Measurements from ENCODE around the gene USP12. TPM values are rescaled to one million over a fixed set of nuclear protein-coding genes. Genes with fewer than 3 reads are reported as not detected.

The USP12 gene
- total RNA-seq, 2 experiments from 2014 or later, result 9.9 to 27.6 TPM

GRCh38 chr13:27037171-27037570 lies 134.4 kb downstream of the USP12 start:
- ChIA-PET CTCF (ENCODE audit: unreplicated experiment) (no interaction called here), POLR2A (no interaction called here)
- Histone ChIP-seq H3K79me2 (ENCODE audit: insufficient read depth, low read depth, low read length) (no peaks in the 10 kb centered on the region), H3K4me2 (ENCODE audit: low read length) (no peak overlapping the region), H3K36me3 (ENCODE audit: insufficient read depth, low read length) (no peaks in the 10 kb centered on the region), H3K9me2 (ENCODE audit: insufficient read depth, low read length) (no peaks in the 10 kb centered on the region), H3K4me1 (ENCODE audit: insufficient read depth, low read length, poor library complexity, severe bottlenecking) (no peaks in the 10 kb centered on the region), H2AFZ (ENCODE audit: low read length) (no peak overlapping the region), H3K4me3 (ENCODE audit: low read depth, low read length, poor library complexity, severe bottlenecking) (no peak overlapping the region), H3K9me3 (ENCODE audit: low read length) (no peaks in the 10 kb centered on the region), H3K27ac (ENCODE audit: low read depth, low read length, poor library complexity, severe bottlenecking) (no peak overlapping the region), H4K20me1 (ENCODE audit: insufficient read depth, low read length) (no peaks in the 10 kb centered on the region)
- no peak for DNase-seq (ENCODE audit: low spot score)
- TF ChIP-seq CTCF (conservative IDR thresholded peaks at IDR 0.05; ENCODE audit: low read length) (no peak), EZH2phosphoT487 (IDR thresholded peaks at IDR 0.05; ENCODE audit: borderline replicate concordance, low read depth, low read length) (no peak)
- BruUV-seq (replicated peaks), result no TSS peak
- intact Hi-C loops (cut with micrococcal nuclease; ENCODE audit: unreplicated experiment), result no loop called here

GRCh38 chr13:27036236-27036981 lies 135.2 kb downstream of the USP12 start:
- Histone ChIP-seq H3K27ac (ENCODE audit: low read depth, low read length, poor library complexity, severe bottlenecking) (no peak overlapping the region), H3K79me2 (ENCODE audit: insufficient read depth, low read depth, low read length) (no peaks in the 10 kb centered on the region), H3K4me2 (ENCODE audit: low read length) (no peak overlapping the region), H2AFZ (ENCODE audit: low read length) (no peak overlapping the region), H3K4me3 (ENCODE audit: low read depth, low read length, poor library complexity, severe bottlenecking) (no peak overlapping the region), H3K36me3 (ENCODE audit: insufficient read depth, low read length) (no peaks in the 10 kb centered on the region), H3K9me3 (ENCODE audit: low read length) (no peaks in the 10 kb centered on the region), H3K4me1 (ENCODE audit: insufficient read depth, low read length, poor library complexity, severe bottlenecking) (no peaks in the 10 kb centered on the region), H4K20me1 (ENCODE audit: insufficient read depth, low read length) (no peaks in the 10 kb centered on the region), H3K9me2 (ENCODE audit: insufficient read depth, low read length) (no peaks in the 10 kb centered on the region)
- DNase-seq (ENCODE audit: low spot score), result no peak
- intact Hi-C loops (cut with micrococcal nuclease; ENCODE audit: unreplicated experiment), result no loop called here
- BruUV-seq (replicated peaks), result no TSS peak
- no peak for TF ChIP-seq EZH2phosphoT487 (IDR thresholded peaks at IDR 0.05; ENCODE audit: borderline replicate concordance, low read depth, low read length)
- no peak for TF ChIP-seq CTCF (conservative IDR thresholded peaks at IDR 0.05; ENCODE audit: low read length)
- ChIA-PET CTCF (ENCODE audit: unreplicated experiment) (no interaction called here), POLR2A (no interaction called here)

GRCh38 chr13:27035892-27036235 lies 135.7 kb downstream of the USP12 start:
- ChIA-PET CTCF (ENCODE audit: unreplicated experiment) (no interaction called here), POLR2A (interaction anchor here (0.6 to 0.9 kb wide), 2 partner anchors 14 to 53 kb away, joined by 3 to 4 read pairs; no protein-coding TSS in a partner anchor)
- H3K27ac ChIP-seq (ENCODE audit: low read depth, low read length, poor library complexity, severe bottlenecking), result no peak overlapping the region

More at GRCh38 chr13:27035892-27036235, 135.7 kb downstream of the USP12 start:
- Histone ChIP-seq H3K4me1 (ENCODE audit: insufficient read depth, low read length, poor library complexity, severe bottlenecking) (no peaks in the 10 kb centered on the region), H2AFZ (ENCODE audit: low read length) (no peak overlapping the region), H3K36me3 (ENCODE audit: insufficient read depth, low read length) (no peaks in the 10 kb centered on the region), H3K4me2 (ENCODE audit: low read length) (no peak overlapping the region), H3K9me3 (ENCODE audit: low read length) (no peaks in the 10 kb centered on the region), H3K4me3 (ENCODE audit: low read depth, low read length, poor library complexity, severe bottlenecking) (no peak overlapping the region), H3K9me2 (ENCODE audit: insufficient read depth, low read length) (no peaks in the 10 kb centered on the region), H4K20me1 (ENCODE audit: insufficient read depth, low read length) (no peaks in the 10 kb centered on the region), H3K79me2 (ENCODE audit: insufficient read depth, low read depth, low read length) (no peaks in the 10 kb centered on the region)
- DNase-seq (ENCODE audit: low spot score), result no peak
- no peak for TF ChIP-seq EZH2phosphoT487 (IDR thresholded peaks at IDR 0.05; ENCODE audit: borderline replicate concordance, low read depth, low read length)
- TF ChIP-seq CTCF (conservative IDR thresholded peaks at IDR 0.05; ENCODE audit: low read length), result no peak
- BruUV-seq (replicated peaks), result no TSS peak
- intact Hi-C loops (cut with micrococcal nuclease; ENCODE audit: unreplicated experiment), result no loop called here
